ENCODE measurements around the gene RBM22. TPM values are rescaled to one million over a fixed set of nuclear protein-coding genes. Genes with fewer than 3 reads are reported as not detected.

Gene RBM22
- polyA plus RNA-seq, 1 donor from 2014 or later = 67.9 TPM

DNA sequence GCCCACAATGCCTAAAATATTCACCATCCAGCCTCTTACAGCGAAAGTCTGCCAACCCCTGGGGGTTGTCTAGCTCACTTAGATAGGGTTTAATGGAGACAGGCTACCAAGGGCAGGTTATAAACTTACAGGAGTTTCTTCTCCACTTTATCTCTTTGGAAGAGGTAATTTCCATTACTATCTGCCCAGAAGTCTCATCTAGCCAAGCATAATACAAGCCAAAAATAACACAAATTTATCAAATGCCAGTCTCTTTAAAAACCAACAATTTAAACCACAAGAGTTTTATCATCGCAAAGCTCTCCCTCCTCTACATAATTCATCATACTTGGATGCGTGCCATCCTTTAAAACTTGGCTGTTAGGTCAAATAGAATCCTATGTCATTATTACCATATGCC lies 6.2 kb downstream of the RBM22 start:
- no peak overlapping the region for H3K27ac ChIP-seq (ENCODE audit: low read length)
- peaks cover 3% of the 10 kb centered on the region for H3K36me3 ChIP-seq (ENCODE audit: insufficient read depth, low read length)
- H3F3A ChIP-seq (ENCODE audit: insufficient read depth, low read length, poor library complexity, severe bottlenecking) = no peaks in the 10 kb centered on the region
- H2AFZ ChIP-seq (ENCODE audit: low read depth, low read length) = no peak overlapping the region
- no peaks in the 10 kb centered on the region for H3K9me3 ChIP-seq (ENCODE audit: low read length)
- no peaks in the 10 kb centered on the region for H3K27me3 ChIP-seq (ENCODE audit: insufficient read depth, low read depth, low read length)
- H3K4me3 ChIP-seq (ENCODE audit: low read length) = no peak overlapping the region
- H3K4me2 ChIP-seq (ENCODE audit: low read length) = no peak overlapping the region
- TF ChIP-seq REST (IDR thresholded peaks at IDR 0.05; ENCODE audit: borderline replicate concordance) (no peak), EP300 (conservative IDR thresholded peaks at IDR 0.05; ENCODE audit: poor library complexity, severe bottlenecking) (no peak), MXI1 (conservative IDR thresholded peaks at IDR 0.05; ENCODE audit: poor library complexity, severe bottlenecking) (no peak)
- H4K20me1 ChIP-seq (ENCODE audit: insufficient read depth) = no peaks in the 10 kb centered on the region
- H3K9me2 ChIP-seq (ENCODE audit: insufficient read depth, low read length) = no peaks in the 10 kb centered on the region
- H3K9ac ChIP-seq (ENCODE audit: low read length) = no peak overlapping the region
- H3K79me2 ChIP-seq (replicated peaks; ENCODE audit: insufficient read depth, low read length) = peaks cover 10% of the 10 kb centered on the region

DNA sequence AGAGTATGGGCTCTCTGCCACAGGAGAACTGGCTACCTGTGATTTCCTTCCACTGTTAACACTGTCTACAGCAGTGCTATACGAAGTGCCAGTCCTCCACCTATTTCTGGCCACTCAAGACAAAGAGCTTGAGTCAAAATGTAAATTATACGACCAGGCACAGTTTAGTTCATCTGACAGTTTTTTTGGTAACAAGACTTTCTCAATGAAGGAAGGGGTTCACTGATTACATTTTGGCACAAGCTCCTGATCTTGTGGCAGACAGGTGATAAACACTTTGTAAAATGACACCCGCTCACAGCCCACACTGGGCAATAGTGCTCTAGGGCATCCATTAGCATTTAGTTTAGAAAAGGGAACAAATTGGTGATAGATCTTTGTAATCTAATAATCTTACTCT lies 8.6 kb downstream of the RBM22 start:
- no peaks in the 10 kb centered on the region for H3K27me3 ChIP-seq (ENCODE audit: insufficient read depth, low read depth, low read length)
- H3K79me2 ChIP-seq (replicated peaks; ENCODE audit: insufficient read depth, low read length) = no peaks in the 10 kb centered on the region
- no peaks in the 10 kb centered on the region for H4K20me1 ChIP-seq (ENCODE audit: insufficient read depth)
- H3K9me3 ChIP-seq (ENCODE audit: low read length) = no peaks in the 10 kb centered on the region
- no peaks in the 10 kb centered on the region for H3K9me2 ChIP-seq (ENCODE audit: insufficient read depth, low read length)
- H3K27ac ChIP-seq (ENCODE audit: low read length) = peak overlapping the region; percentile 45
- H3K9ac ChIP-seq (ENCODE audit: low read length) = no peak overlapping the region
- no peak overlapping the region for H3K4me2 ChIP-seq (ENCODE audit: low read length)
- peaks cover 3% of the 10 kb centered on the region for H3K36me3 ChIP-seq (ENCODE audit: insufficient read depth, low read length)
- TF ChIP-seq EP300 (conservative IDR thresholded peaks at IDR 0.05; ENCODE audit: poor library complexity, severe bottlenecking) = no peak
- TF ChIP-seq, protein P1, sequence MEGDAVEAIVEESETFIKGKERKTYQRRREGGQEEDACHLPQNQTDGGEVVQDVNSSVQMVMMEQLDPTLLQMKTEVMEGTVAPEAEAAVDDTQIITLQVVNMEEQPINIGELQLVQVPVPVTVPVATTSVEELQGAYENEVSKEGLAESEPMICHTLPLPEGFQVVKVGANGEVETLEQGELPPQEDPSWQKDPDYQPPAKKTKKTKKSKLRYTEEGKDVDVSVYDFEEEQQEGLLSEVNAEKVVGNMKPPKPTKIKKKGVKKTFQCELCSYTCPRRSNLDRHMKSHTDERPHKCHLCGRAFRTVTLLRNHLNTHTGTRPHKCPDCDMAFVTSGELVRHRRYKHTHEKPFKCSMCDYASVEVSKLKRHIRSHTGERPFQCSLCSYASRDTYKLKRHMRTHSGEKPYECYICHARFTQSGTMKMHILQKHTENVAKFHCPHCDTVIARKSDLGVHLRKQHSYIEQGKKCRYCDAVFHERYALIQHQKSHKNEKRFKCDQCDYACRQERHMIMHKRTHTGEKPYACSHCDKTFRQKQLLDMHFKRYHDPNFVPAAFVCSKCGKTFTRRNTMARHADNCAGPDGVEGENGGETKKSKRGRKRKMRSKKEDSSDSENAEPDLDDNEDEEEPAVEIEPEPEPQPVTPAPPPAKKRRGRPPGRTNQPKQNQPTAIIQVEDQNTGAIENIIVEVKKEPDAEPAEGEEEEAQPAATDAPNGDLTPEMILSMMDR (IDR thresholded peaks at IDR 0.05; ENCODE audit: poor library complexity, severe bottlenecking) = no peak
- no peak for TF ChIP-seq POLR2AphosphoS5 (IDR thresholded peaks at IDR 0.05)
- no peak for TF ChIP-seq EZH2 (IDR thresholded peaks at IDR 0.05; ENCODE audit: borderline replicate concordance, insufficient read depth, low read length, poor library complexity, severe bottlenecking)
- TF ChIP-seq RAD21 (conservative IDR thresholded peaks at IDR 0.05) = no peak
- TF ChIP-seq REST (IDR thresholded peaks at IDR 0.05; ENCODE audit: borderline replicate concordance) = no peak
- no peak for TF ChIP-seq SMC3 (conservative IDR thresholded peaks at IDR 0.05; ENCODE audit: poor library complexity)
- TF ChIP-seq TAF1 (IDR thresholded peaks at IDR 0.05; ENCODE audit: low read depth) = no peak
- TF ChIP-seq MXI1 (conservative IDR thresholded peaks at IDR 0.05; ENCODE audit: poor library complexity, severe bottlenecking) = no peak
- H3F3A ChIP-seq (ENCODE audit: insufficient read depth, low read length, poor library complexity, severe bottlenecking) = no peaks in the 10 kb centered on the region
- H3K4me3 ChIP-seq (ENCODE audit: low read length) = no peak overlapping the region
- H2AFZ ChIP-seq (ENCODE audit: low read depth, low read length) = no peak overlapping the region

All from neural cell (in vitro differentiated cells).